Aorta (tissue), 5 donors: ENCODE results near the gene ABCA5. TPM values are rescaled to one million over a fixed set of nuclear protein-coding genes. Genes with fewer than 3 reads are reported as not detected.
"Not testable (repeated sequence)": the region's sequence is repeated elsewhere in the genome, so short reads cannot be mapped to it uniquely, and the experiment has no call there.

Experiments used
- ATAC-seq: fragments of 200-7000 bp; cut with Tn5 transposase; one replicate; pipeline ENCODE4 v1.9.1; 2022; ENCODE audit warnings: moderate library complexity; ENCODE audit not compliant: low FRiP score
- DNase-seq, 2 donors: peaks; one replicate each; pipeline ENCODE4 v3.0.0-alpha.2; 2020
- H3K27ac ChIP-seq, 2 donors: one replicate each; pipeline ENCODE4 v1.5.1; 2013; ENCODE audit warnings: low read length in 2 of 2, mild to moderate bottlenecking in 2 of 2, moderate library complexity in 2 of 2, control low read depth in 1 of 2, inconsistent platforms in 1 of 2, low read depth in 1 of 2
- H3K27me3 ChIP-seq, 2 donors: one replicate each; pipeline ENCODE4 v1.6.1; 2013; ENCODE audit warnings: control low read depth in 1 of 2, low read length in 1 of 2, mild to moderate bottlenecking in 1 of 2, moderate library complexity in 1 of 2; ENCODE audit not compliant: insufficient read depth in 2 of 2, control insufficient read depth in 1 of 2
- H3K36me3 ChIP-seq, 2 donors: one replicate each; pipeline ENCODE4 v1.6.1; 2013; ENCODE audit warnings: control low read depth in 1 of 2, low read length in 1 of 2, mild to moderate bottlenecking in 1 of 2; ENCODE audit not compliant: insufficient read depth in 2 of 2, control insufficient read depth in 1 of 2
- H3K4me1 ChIP-seq, 2 donors: one replicate each; pipeline ENCODE4 v1.6.1; 2013; ENCODE audit warnings: low read length in 2 of 2, control low read depth in 1 of 2, mild to moderate bottlenecking in 1 of 2, moderate library complexity in 1 of 2; ENCODE audit not compliant: insufficient read depth in 2 of 2, control insufficient read depth in 1 of 2
- H3K4me3 ChIP-seq, 2 donors: one replicate each; pipeline ENCODE4 v1.5.1; 2013; ENCODE audit warnings: low read length in 2 of 2, control low read depth in 1 of 2, mild to moderate bottlenecking in 1 of 2
- H3K9me3 ChIP-seq: one replicate; pipeline ENCODE4 v1.6.1; 2013; ENCODE audit warnings: mild to moderate bottlenecking, low read length; ENCODE audit not compliant: control insufficient read depth
- WGBS, 2 donors: extraction: QIAGEN DNeasy Blood & Tissue Kit; methylation state at CpG; one replicate each; pipeline ENCODE4 v1.1.7; 2013; 5-methylcytosine and 5-hydroxymethylcytosine counted together
- intact Hi-C, 2 donors: fragments of 100-400 bp; cut with DNase I; formaldehyde crosslinking; loops; one replicate each; pipeline versions ENCODE4 v1.14.2 to v1.15.0; 2022
- polyA plus RNA-seq, 2 donors: library from polyadenylated mRNA; stranded (reverse); fragments of 200-250 nt; gene quantifications; one replicate each; pipeline ENCODE4 v1.2.3, GENCODE V29; 2013
- total RNA-seq, 2 donors: library from RNA; stranded (reverse); fragmentation: NEBNext Ultra II Directional; extraction: Animal tissue kit (Norgen Biotek cat#: 25700); gene quantifications; one replicate each; pipeline ENCODE4 v1.2.1, GENCODE V29; 2021
- donor health status: healthy with polysubstance abuse.
- donor health status: Bipolar disorder and iron deficiency.
- donor health status: DM: no; HTN: no; CAD: no.
- donor health status: DM: no; HTN: no; CAD: no.
- donor health status: DM: yes; HTN: yes; CAD: no.

Gene ABCA5
- total and polyA plus RNA-seq, 4 donors: 2.0 to 29.6 (median 14.1) TPM

- DNase-seq (no peak), ATAC-seq (no peak)
- Histone ChIP-seq H3K4me1 (no peaks in the 10 kb centered on the region), H3K4me3 (no peak overlapping the region), H3K27me3 (no peaks in the 10 kb centered on the region), H3K36me3 (no peaks in the 10 kb centered on the region), H3K9me3 (no peaks in the 10 kb centered on the region), H3K27ac (no peak overlapping the region)
- WGBS, 2 donors: 75 to 81% methylated on average over 1 of the region's 1 CpG
- intact Hi-C loops: no loop called here
These were observed 9.3 kb downstream of the ABCA5 start for GRCh38 chr17:69317625-69318024.

- DNase-seq: no peak
- H3K4me1 ChIP-seq: no peaks in the 10 kb centered on the region
- no peak overlapping the region for H3K4me3 ChIP-seq
- ATAC-seq: no peak
- no peaks in the 10 kb centered on the region for H3K9me3 ChIP-seq
- WGBS, 2 donors: 41 to 43% methylated on average over 6 of the region's 6 CpGs
- no peaks in the 10 kb centered on the region for H3K27me3 ChIP-seq
- H3K36me3 ChIP-seq: no peaks in the 10 kb centered on the region
- intact Hi-C loops: no loop called here
- H3K27ac ChIP-seq: no peak overlapping the region
These were observed 12.5 kb downstream of the ABCA5 start for GRCh38 chr17:69314246-69315065.

GRCh38 chr17:69305177-69305576 is 21.8 kb downstream of the ABCA5 start:
- intact Hi-C loops: no loop called here
- 95 to 97% methylated on average over 2 of the region's 2 CpGs for WGBS, 2 donors
- ATAC-seq: no peak

GRCh38 chr17:69302682-69303081 is 24.3 kb downstream of the ABCA5 start:
- no peak overlapping the region for H3K4me3 ChIP-seq
- no peaks in the 10 kb centered on the region for H3K4me1 ChIP-seq
- ATAC-seq: no peak
- 87 to 91% methylated on average over 1 of the region's 1 CpG for WGBS, 2 donors
- no peaks in the 10 kb centered on the region for H3K9me3 ChIP-seq
- no peak overlapping the region for H3K27ac ChIP-seq
- peaks cover 0 to 2% of the 10 kb centered on the region in 2 donors for H3K36me3 ChIP-seq
- no peak for DNase-seq
- no peaks in the 10 kb centered on the region for H3K27me3 ChIP-seq
- intact Hi-C loops: no loop called here

More at GRCh38 chr17:69305177-69305576, 21.8 kb downstream of the ABCA5 start:
- Histone ChIP-seq H3K27me3 (no peaks in the 10 kb centered on the region), H3K4me1 (no peaks in the 10 kb centered on the region), H3K36me3 (peaks cover 0 to 2% of the 10 kb centered on the region in 2 donors), H3K9me3 (no peaks in the 10 kb centered on the region), H3K27ac (no peak overlapping the region), H3K4me3 (no peak overlapping the region)
- no peak for DNase-seq

GRCh38 chr17:69300222-69300621 is 26.7 kb downstream of the ABCA5 start:
- Histone ChIP-seq H3K4me3 (no peak overlapping the region), H3K27ac (no peak overlapping the region), H3K4me1 (no peaks in the 10 kb centered on the region), H3K9me3 (no peaks in the 10 kb centered on the region), H3K27me3 (no peaks in the 10 kb centered on the region), H3K36me3 (no peaks in the 10 kb centered on the region)
- DNase-seq (no peak), ATAC-seq (no peak)
- intact Hi-C loops: no loop called here
- 98% methylated on average over 3 of the region's 3 CpGs for WGBS, 2 donors

GRCh38 chr17:69298120-69298722 is 28.7 kb downstream of the ABCA5 start:
- H3K4me1 ChIP-seq, intact Hi-C loops, H3K36me3 ChIP-seq: not testable (repeated sequence)

GRCh38 chr17:69287168-69287567 is 39.8 kb downstream of the ABCA5 start:
- H3K36me3 ChIP-seq: peaks cover 0 to 8% of the 10 kb centered on the region in 2 donors

More at GRCh38 chr17:69298120-69298722, 28.7 kb downstream of the ABCA5 start:
- WGBS, 2 donors: 74 to 77% methylated on average over 3 of the region's 3 CpGs
- not testable (repeated sequence) for ATAC-seq, H3K27me3 ChIP-seq, H3K27ac ChIP-seq, H3K4me3 ChIP-seq, H3K9me3 ChIP-seq, DNase-seq

GRCh38 chr17:69286257-69286656 is 40.7 kb downstream of the ABCA5 start:
- Histone ChIP-seq H3K4me1 (no peaks in the 10 kb centered on the region), H3K27ac (no peak overlapping the region), H3K27me3 (no peaks in the 10 kb centered on the region), H3K36me3 (peaks cover 0 to 8% of the 10 kb centered on the region in 2 donors), H3K9me3 (no peaks in the 10 kb centered on the region), H3K4me3 (no peak overlapping the region)
- ATAC-seq: no peak
- intact Hi-C loops: no loop called here
- no peak for DNase-seq

More at GRCh38 chr17:69287168-69287567, 39.8 kb downstream of the ABCA5 start:
- intact Hi-C loops: no loop called here
- ATAC-seq (no peak), DNase-seq (no peak)
- Histone ChIP-seq H3K4me1 (no peaks in the 10 kb centered on the region), H3K9me3 (no peaks in the 10 kb centered on the region), H3K4me3 (no peak overlapping the region), H3K27ac (no peak overlapping the region), H3K27me3 (no peaks in the 10 kb centered on the region)
- WGBS, 2 donors: 81 to 91% methylated on average over 1 of the region's 1 CpG

- WGBS, 2 donors: 82 to 90% methylated on average over 2 of the region's 2 CpGs
- H3K4me3 ChIP-seq: no peak overlapping the region
- no peaks in the 10 kb centered on the region for H3K4me1 ChIP-seq
- intact Hi-C loops: no loop called here
- H3K9me3 ChIP-seq: no peaks in the 10 kb centered on the region
- no peak overlapping the region for H3K27ac ChIP-seq
- no peaks in the 10 kb centered on the region for H3K27me3 ChIP-seq
- H3K36me3 ChIP-seq: peaks cover 0 to 8% of the 10 kb centered on the region in 2 donors
- ATAC-seq (no peak), DNase-seq (no peak)
These were observed 42.3 kb downstream of the ABCA5 start for GRCh38 chr17:69284646-69285045.
